ENCODE data around the gene MYH9. TPM values are rescaled to one million over a fixed set of nuclear protein-coding genes. Genes with fewer than 3 reads are reported as not detected.

Gene MYH9
- total RNA-seq, 4 donors from 2014 or later = 284 to 323 (median 294) TPM

DNA sequence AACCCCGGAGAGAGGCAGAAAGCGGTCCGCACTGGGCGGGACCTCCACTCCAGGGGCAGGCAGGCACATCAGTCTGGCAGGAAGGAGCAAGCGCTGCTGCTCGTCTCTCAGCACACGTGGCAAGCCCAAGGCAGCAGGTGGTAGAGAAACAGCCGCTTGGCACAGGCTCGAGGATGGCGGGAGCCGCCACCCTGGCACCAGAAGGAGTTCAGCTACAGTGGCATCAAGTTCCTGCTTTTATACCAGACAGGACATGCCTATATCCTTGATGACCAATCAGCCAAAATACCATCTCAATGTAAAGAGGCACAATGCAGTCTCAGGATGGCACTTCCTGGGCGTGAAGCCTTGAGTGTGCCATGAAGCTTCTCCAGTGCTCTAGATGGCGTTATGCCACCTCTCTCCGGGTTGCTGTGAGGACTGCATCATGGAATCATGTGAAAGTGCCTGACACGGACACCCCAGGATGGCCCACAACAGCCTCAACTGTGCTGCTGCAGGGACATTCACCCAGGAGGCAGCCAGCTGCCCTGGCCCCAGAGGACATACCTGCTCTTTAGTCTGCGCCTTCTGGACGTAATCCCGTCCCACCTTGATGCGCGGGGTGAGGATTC is 70.0 kb downstream of the MYH9 start:
- no peak overlapping the region for H3K27ac ChIP-seq
- H3K4me3 ChIP-seq = no peak overlapping the region
- peaks cover 2% of the 10 kb centered on the region for H3K4me1 ChIP-seq
- TF ChIP-seq, protein P1, sequence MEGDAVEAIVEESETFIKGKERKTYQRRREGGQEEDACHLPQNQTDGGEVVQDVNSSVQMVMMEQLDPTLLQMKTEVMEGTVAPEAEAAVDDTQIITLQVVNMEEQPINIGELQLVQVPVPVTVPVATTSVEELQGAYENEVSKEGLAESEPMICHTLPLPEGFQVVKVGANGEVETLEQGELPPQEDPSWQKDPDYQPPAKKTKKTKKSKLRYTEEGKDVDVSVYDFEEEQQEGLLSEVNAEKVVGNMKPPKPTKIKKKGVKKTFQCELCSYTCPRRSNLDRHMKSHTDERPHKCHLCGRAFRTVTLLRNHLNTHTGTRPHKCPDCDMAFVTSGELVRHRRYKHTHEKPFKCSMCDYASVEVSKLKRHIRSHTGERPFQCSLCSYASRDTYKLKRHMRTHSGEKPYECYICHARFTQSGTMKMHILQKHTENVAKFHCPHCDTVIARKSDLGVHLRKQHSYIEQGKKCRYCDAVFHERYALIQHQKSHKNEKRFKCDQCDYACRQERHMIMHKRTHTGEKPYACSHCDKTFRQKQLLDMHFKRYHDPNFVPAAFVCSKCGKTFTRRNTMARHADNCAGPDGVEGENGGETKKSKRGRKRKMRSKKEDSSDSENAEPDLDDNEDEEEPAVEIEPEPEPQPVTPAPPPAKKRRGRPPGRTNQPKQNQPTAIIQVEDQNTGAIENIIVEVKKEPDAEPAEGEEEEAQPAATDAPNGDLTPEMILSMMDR (IDR thresholded peaks at IDR 0.05) = no peak
- TF ChIP-seq EP300 (IDR thresholded peaks at IDR 0.05) = no peak
- no peak for TF ChIP-seq POLR2AphosphoS5 (IDR thresholded peaks at IDR 0.05)
- TF ChIP-seq POLR2A (IDR thresholded peaks at IDR 0.05) = no peak
- no peaks in the 10 kb centered on the region for H3K9me3 ChIP-seq
- 48% methylated on average over 12 of the region's 20 CpGs for WGBS
- H3K27me3 ChIP-seq = no peaks in the 10 kb centered on the region
- no peak for DNase-seq (ENCODE audit: low spot score in 2 of 2)
- H3K36me3 ChIP-seq = peaks cover 99% of the 10 kb centered on the region

DNA sequence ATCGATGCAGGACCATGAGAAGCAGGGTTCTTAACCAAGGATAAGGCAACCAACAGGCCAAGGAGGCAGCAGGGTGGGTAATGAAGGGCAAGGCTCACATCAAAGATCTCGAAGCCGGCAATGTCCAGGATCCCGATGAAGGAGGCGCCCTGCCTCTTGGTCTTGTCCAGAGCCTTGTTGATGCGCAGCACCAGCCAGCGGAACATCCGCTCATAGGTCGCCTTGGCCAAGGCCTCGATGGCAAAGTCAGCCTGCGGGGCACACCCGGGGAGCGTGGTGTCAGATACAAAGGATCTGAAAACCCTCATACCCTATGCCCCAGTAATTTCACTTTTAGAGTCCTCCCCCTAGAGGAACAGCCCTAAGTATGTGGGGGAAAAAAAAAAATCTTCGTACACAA is 71.3 kb downstream of the MYH9 start:
- TF ChIP-seq EP300 (IDR thresholded peaks at IDR 0.05) (no peak), POLR2A (IDR thresholded peaks at IDR 0.05) (no peak), POLR2AphosphoS5 (IDR thresholded peaks at IDR 0.05) (no peak)
- TF ChIP-seq, protein P1 (IDR thresholded peaks at IDR 0.05) = no peak
- DNase-seq (ENCODE audit: low spot score in 2 of 2) = no peak
- Histone ChIP-seq H3K9me3 (no peaks in the 10 kb centered on the region), H3K27ac (no peak overlapping the region), H3K36me3 (peaks cover 99% of the 10 kb centered on the region), H3K4me1 (no peaks in the 10 kb centered on the region), H3K4me3 (no peak overlapping the region), H3K27me3 (no peaks in the 10 kb centered on the region)
- 93% methylated on average over 14 of the region's 14 CpGs for WGBS

DNA sequence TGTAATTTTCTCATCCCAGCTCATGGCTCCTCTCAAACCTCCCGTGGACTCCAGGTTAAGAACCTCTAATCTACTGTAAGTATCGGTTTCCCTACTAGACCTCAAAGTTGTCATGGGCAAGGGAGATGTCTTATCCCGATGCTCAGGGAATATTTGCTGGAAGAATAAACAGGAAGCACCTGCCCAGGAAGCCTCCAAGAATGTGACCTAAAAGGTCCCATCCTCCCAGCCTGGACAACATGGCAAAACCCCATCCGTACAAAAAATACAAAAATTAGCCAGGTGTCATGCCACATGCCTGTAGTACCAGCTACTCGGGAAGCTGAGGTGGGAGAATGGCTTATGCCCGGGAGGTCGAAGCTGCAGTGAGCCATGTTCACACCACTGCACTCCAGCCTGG is 72.4 kb downstream of the MYH9 start:
- 90% methylated on average over 7 of the region's 7 CpGs for WGBS
- TF ChIP-seq POLR2A (IDR thresholded peaks at IDR 0.05) (no peak), EP300 (IDR thresholded peaks at IDR 0.05) (no peak), POLR2AphosphoS5 (IDR thresholded peaks at IDR 0.05) (no peak)
- TF ChIP-seq, protein P1 (IDR thresholded peaks at IDR 0.05) = no peak

DNA sequence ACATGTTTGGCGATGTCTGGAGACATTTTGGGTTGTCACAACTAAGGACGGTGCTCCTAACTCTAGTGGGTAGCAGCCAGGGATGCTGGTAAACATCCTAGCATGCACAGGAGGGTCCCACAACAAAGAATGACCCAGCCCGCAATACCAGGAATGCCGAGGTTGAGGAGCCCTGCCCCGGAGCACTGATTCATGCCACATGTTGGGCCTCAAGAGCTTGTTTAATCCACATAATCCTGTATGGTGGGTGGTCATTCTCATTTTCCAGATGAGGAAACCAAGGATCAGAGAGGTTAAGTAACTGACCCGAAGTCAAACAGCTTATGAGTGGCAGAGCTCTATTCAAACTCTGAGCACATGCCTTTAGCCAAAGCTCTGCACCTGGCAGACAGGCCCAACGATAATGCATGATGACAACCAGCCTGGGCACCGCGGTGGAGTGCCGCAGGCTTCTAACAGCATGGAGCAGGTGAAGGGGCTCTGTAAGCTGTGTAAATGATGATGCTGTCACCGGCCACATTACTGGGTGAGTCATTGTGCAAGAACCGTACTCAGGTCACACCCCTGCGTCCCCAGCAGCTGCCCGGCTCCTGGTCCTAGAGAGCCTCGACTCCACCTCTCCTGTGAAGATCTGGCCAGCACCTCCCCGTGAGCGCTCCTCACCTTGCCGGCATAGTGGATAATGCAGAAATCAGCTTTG is 76.2 kb downstream of the MYH9 start:
- Histone ChIP-seq H3K27ac (no peak overlapping the region), H3K36me3 (peaks cover 99% of the 10 kb centered on the region)
- WGBS = 87% methylated on average over 11 of the region's 18 CpGs

More for the DNA sequence above, 72.4 kb downstream of the MYH9 start:
- Histone ChIP-seq H3K9me3 (no peaks in the 10 kb centered on the region), H3K27ac (no peak overlapping the region), H3K27me3 (no peaks in the 10 kb centered on the region), H3K4me3 (no peak overlapping the region), H3K36me3 (peaks cover 99% of the 10 kb centered on the region), H3K4me1 (no peaks in the 10 kb centered on the region)
- no peak for DNase-seq (ENCODE audit: low spot score in 2 of 2)

DNA sequence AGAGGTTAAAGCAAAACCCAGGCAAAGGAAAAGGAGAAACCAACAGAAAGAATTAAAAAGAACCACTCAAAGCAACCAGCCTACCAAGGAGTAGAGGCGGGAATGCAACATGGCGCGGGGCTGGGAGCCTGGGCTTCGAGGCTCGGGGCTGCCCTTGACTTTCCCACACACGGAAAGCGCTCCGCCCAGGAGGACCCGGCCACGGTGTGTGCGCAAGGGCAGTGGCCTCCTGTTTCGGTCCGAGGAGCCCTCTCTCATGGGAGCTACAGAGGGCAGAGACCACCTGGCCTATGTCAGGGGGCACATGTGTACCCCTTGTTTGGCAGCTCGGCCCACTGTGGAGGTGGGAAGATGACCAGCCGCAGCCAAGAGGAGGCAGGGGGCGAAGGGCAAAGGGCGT is 78.9 kb downstream of the MYH9 start:
- TF ChIP-seq POLR2AphosphoS5 (IDR thresholded peaks at IDR 0.05) (no peak), POLR2A (IDR thresholded peaks at IDR 0.05) (no peak), EP300 (IDR thresholded peaks at IDR 0.05) (no peak)
- TF ChIP-seq, protein P1 (IDR thresholded peaks at IDR 0.05) = no peak
- 72% methylated on average over 16 of the region's 17 CpGs for WGBS
- Histone ChIP-seq H3K4me1 (no peaks in the 10 kb centered on the region), H3K36me3 (peaks cover 100% of the 10 kb centered on the region), H3K27me3 (no peaks in the 10 kb centered on the region), H3K4me3 (no peak overlapping the region), H3K9me3 (no peaks in the 10 kb centered on the region), H3K27ac (no peak overlapping the region)
- DNase-seq (ENCODE audit: low spot score in 2 of 2) = no peak

More for the DNA sequence above, 76.2 kb downstream of the MYH9 start:
- no peak for DNase-seq (ENCODE audit: low spot score in 2 of 2)
- Histone ChIP-seq H3K4me1 (no peaks in the 10 kb centered on the region), H3K9me3 (no peaks in the 10 kb centered on the region), H3K4me3 (no peak overlapping the region), H3K27me3 (no peaks in the 10 kb centered on the region)
- TF ChIP-seq POLR2A (IDR thresholded peaks at IDR 0.05) (no peak), EP300 (IDR thresholded peaks at IDR 0.05) (no peak), POLR2AphosphoS5 (IDR thresholded peaks at IDR 0.05) (no peak)
- TF ChIP-seq, protein P1 (IDR thresholded peaks at IDR 0.05) = no peak
